ENCODE measurements around the gene MTCL1. TPM values are rescaled to one million over a fixed set of nuclear protein-coding genes. Genes with fewer than 3 reads are reported as not detected.

The MTCL1 gene
- total RNA-seq, 2 experiments from 2014 or later: 0.40 to 0.56 TPM

DNA sequence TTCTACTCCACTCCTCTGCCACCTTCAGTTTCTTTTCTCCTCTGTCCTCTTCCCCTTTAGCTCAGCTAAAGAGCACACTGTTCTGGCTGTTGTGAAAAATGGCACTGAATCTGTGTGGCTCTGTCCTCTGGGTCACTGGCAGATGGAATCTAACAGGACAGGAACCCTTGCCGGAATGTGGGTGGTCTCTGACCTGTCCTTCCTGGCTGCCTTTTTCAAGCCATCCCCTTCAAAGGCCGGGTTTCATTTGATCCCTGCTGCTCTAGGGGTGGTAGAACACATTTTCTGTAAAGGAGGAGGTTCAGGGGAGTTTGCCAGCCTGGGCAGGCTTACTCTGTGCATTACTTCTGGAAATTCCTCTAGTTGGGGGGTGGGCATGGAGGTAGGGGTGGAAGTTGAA lies 29.9 kb downstream of the MTCL1 start:
- Mint-ChIP-seq H3K4me1 (ENCODE audit: low read depth) (no peaks in the 10 kb centered on the region), H3K4me3 (no peak overlapping the region), H3K36me3 (no peaks in the 10 kb centered on the region), H3K27me3 (peaks cover 17% of the 10 kb centered on the region), H3K9me3 (no peaks in the 10 kb centered on the region), H3K27ac (no peak overlapping the region)
- no peak for DNase-seq
- ChIA-PET CTCF (no interaction called here), POLR2A (no interaction called here)
- intact Hi-C loops (cut with micrococcal nuclease): no loop called here

DNA sequence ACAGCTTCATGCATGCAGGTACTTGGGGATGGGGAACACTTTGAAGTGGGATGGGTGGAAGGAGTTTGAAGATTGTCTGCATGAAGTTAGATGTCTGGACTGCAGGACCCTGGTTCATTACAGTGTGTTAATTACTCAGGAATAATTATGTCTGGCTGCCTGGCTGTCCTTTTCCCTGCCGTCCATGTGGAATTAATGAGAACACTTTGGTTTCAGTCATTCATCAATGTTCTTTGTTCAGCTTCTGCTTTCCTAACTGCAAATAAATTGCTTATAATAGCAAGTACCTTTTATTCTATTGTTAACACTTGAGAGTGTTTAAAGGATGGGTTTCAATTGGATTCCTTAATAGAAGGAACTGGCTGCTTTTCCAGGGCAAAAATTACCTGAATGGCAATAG lies 35.8 kb downstream of the MTCL1 start:
- DNase-seq: no peak
- intact Hi-C loops (cut with micrococcal nuclease): no loop called here
- H3K4me1 Mint-ChIP-seq (ENCODE audit: low read depth): peaks cover 29% of the 10 kb centered on the region
- peaks cover 20% of the 10 kb centered on the region for H3K9me3 Mint-ChIP-seq
- CTCF ChIA-PET: no interaction called here
- H3K27me3 Mint-ChIP-seq: peaks cover 3% of the 10 kb centered on the region
- POLR2A ChIA-PET: no interaction called here
- no peak overlapping the region for H3K4me3 Mint-ChIP-seq
- no peak overlapping the region for H3K27ac Mint-ChIP-seq
- H3K36me3 Mint-ChIP-seq: peaks cover 11% of the 10 kb centered on the region

DNA sequence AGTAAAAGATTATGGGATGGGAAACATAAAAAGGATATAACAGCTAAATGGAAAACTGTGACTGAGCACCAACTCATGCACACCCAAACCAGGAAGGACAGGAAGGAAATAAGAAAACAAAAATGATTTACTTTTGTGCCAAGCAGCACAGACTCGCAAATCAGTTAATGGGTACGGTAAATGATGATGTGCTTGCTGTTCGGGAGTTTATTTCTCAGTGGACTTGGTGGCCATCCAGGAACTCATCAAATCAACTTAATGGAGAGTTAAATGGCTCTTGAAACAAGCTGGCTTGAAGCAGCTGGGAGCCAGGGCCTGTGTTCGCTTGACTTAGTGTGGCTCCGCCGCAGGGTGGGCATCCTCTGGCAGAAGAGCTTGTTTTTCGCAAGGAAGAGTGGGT lies 36.2 kb downstream of the MTCL1 start:
- intact Hi-C loops (cut with micrococcal nuclease): no loop called here
- Mint-ChIP-seq H3K9me3 (peaks cover 20% of the 10 kb centered on the region), H3K27ac (no peak overlapping the region), H3K4me3 (no peak overlapping the region), H3K27me3 (no peaks in the 10 kb centered on the region), H3K4me1 (ENCODE audit: low read depth) (peaks cover 29% of the 10 kb centered on the region), H3K36me3 (peaks cover 11% of the 10 kb centered on the region)
- POLR2A ChIA-PET: no interaction called here
- no peak for DNase-seq
- CTCF ChIA-PET: no interaction called here

DNA sequence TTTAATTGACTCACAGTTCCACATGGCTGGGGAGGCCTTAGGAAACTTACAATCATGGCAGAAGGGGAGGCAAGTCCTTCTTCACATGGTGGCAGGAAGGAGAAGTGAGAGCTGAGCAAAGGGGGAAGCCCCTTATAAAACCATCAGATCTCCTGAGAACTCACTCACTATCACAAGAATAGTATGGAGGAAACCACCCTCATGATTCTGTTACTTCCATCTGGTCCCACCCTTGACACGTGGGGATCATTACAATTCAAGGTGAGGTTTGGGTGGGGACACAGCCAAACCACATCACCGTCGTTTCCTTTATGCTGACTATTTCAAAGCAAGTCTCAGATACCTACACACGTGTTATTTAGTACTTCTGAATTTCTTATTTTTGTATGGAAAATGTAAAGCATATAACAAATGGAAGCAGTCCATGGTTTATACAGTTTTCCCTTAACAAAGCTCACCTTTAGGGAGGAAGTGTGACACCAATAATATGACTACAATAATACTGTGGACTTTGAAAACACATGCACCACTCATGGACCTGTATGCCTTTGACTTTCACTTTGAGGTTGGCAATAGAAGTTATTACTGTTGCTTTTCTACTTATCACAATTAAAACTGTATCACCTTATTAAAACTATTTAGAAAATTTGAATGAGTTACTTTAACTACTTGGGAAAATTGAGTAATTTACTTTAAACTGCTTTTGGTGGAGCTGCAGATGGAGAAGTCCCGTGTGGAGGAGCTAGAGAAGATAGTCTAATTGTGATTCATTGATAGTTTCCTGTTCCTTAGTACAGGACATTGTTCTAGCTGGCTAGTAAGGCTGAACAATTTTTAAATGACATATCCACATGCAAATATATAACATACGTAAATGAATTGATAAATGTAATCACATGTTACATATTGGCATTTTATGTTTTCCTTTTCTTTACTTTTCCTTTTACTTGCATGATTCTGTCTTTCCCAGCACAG lies 37.3 kb downstream of the MTCL1 start:
- intact Hi-C loops (cut with micrococcal nuclease): no loop called here
- H3K27me3 Mint-ChIP-seq: no peaks in the 10 kb centered on the region
- ChIA-PET CTCF (no interaction called here), POLR2A (no interaction called here)
- no peak overlapping the region for H3K4me3 Mint-ChIP-seq
- H3K4me1 Mint-ChIP-seq (ENCODE audit: low read depth): peaks cover 29% of the 10 kb centered on the region
- H3K27ac Mint-ChIP-seq: no peak overlapping the region
- DNase-seq: no peak
- H3K9me3 Mint-ChIP-seq: peaks cover 20% of the 10 kb centered on the region
- peaks cover 11% of the 10 kb centered on the region for H3K36me3 Mint-ChIP-seq

DNA sequence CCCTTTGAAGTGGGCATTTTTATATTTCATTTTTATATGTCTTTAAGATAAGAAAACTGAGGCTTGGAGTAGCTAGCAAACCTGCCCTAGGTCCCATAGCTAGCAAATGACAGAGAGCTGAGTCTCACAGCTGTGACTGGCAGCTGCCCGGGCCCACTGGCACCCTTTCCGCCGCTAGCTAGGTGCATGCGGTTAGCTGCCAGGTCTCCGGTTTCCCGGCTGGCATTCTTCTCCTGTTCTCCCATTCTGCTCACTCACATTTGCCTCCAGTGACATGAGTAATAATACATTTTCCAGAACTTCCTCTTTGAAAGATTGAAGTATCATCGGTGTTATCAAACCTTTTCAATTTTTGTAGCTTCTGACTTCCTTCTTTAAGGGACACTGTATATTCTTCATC lies 38.7 kb downstream of the MTCL1 start:
- intact Hi-C loops (cut with micrococcal nuclease): no loop called here
- Mint-ChIP-seq H3K27me3 (no peaks in the 10 kb centered on the region), H3K9me3 (peaks cover 20% of the 10 kb centered on the region), H3K4me3 (no peak overlapping the region), H3K4me1 (ENCODE audit: low read depth) (peaks cover 29% of the 10 kb centered on the region), H3K27ac (no peak overlapping the region), H3K36me3 (peaks cover 11% of the 10 kb centered on the region)
- ChIA-PET POLR2A (no interaction called here), CTCF (interaction anchor here (0.6 kb wide), 1 partner anchor 244 kb away, joined by 3 read pairs; no protein-coding TSS in a partner anchor)
- no peak for DNase-seq

DNA sequence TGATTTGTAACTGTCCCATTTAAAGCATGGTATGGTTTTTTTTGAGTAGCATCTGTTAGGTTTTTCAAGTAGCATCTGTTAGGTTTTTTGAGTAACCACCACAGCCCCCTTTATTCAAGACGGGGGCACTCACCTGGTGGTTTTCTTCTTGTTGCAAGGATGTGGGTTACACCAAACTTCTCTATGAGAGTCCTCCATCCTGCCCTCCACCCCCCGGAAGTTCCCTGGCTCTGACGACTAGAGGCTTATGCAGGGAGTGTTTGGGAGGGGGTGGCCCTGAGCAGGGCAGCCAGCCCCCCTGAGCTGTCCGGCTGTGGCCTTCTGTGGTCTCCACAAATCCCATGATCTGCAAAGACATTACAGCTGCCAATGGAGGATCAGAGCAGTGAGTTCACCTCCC lies 39.3 kb downstream of the MTCL1 start:
- H3K27ac Mint-ChIP-seq: no peak overlapping the region
- no peak overlapping the region for H3K4me3 Mint-ChIP-seq
- intact Hi-C loops (cut with micrococcal nuclease): no loop called here
- ChIA-PET CTCF (no interaction called here), POLR2A (no interaction called here)
- peaks cover 11% of the 10 kb centered on the region for H3K36me3 Mint-ChIP-seq
- peaks cover 29% of the 10 kb centered on the region for H3K4me1 Mint-ChIP-seq (ENCODE audit: low read depth)
- no peaks in the 10 kb centered on the region for H3K27me3 Mint-ChIP-seq
- peaks cover 20% of the 10 kb centered on the region for H3K9me3 Mint-ChIP-seq
- DNase-seq: peak; percentile 38

DNA sequence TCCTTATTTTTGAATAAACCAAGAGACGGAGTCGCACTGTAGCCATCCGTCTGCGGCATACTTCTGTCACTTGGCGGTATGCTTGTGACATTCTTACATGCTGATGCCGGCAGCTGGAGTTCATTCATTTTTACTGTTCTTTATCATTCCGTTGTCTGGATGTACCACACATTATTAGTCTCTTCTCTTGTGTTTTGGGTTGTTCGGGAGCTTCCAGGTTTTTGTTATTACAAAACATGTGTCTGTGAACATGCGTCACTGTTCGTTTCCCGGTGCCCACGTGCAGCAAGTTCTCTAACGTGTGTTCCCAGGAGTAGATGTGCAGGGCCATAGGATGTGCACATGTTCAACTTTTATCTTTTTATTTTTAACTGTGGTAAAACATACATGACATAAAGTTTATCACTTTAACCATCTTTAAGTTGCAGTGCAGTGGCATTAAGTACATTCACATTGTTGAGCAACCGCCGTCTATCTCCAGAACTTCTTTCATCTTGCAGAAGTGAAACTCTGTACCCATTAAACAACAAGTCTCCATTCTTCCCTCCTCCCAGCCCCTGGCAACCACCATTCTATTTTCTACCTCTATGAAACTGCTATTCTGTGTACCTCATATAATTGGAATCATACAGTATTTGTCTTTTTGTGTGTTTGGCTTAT lies 40.1 kb downstream of the MTCL1 start:
- Mint-ChIP-seq H3K4me1 (ENCODE audit: low read depth) (peaks cover 29% of the 10 kb centered on the region), H3K27me3 (no peaks in the 10 kb centered on the region), H3K9me3 (peaks cover 20% of the 10 kb centered on the region), H3K27ac (no peak overlapping the region), H3K4me3 (peak overlapping the region; percentile 34), H3K36me3 (peaks cover 11% of the 10 kb centered on the region)
- intact Hi-C loops (cut with micrococcal nuclease): no loop called here
- DNase-seq: no peak
- ChIA-PET CTCF (no interaction called here), POLR2A (no interaction called here)

DNA sequence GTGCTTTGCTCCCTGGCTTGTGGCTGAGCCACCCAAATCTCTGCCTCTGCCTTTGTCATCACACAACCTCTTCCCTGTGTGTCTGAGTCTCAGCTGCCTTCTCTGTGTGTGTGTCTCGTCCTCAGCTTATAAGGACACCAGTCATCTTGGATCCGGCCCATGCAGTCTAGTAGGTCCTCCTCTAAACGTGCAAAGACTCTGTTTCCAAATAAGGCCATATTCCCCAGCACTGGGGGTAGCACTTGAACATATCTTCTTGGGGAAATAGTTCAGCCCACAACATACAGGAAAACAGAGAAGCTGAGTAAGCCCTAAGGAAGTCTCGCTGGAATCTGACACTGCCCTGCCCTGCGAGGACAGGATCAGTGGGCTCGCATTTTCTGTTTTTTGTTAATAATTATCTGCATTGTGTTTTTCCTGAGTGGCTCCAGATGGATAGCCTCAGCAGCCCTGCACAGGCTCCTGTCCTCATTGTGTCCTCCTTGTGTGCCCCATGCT lies 42.1 kb downstream of the MTCL1 start:
- Mint-ChIP-seq H3K4me3 (no peak overlapping the region), H3K9me3 (peaks cover 4% of the 10 kb centered on the region), H3K4me1 (ENCODE audit: low read depth) (peaks cover 27% of the 10 kb centered on the region), H3K36me3 (peaks cover 2% of the 10 kb centered on the region), H3K27ac (no peak overlapping the region), H3K27me3 (no peaks in the 10 kb centered on the region)
- intact Hi-C loops (cut with micrococcal nuclease): no loop called here
- no peak for DNase-seq
- ChIA-PET POLR2A (no interaction called here), CTCF (no interaction called here)

DNA sequence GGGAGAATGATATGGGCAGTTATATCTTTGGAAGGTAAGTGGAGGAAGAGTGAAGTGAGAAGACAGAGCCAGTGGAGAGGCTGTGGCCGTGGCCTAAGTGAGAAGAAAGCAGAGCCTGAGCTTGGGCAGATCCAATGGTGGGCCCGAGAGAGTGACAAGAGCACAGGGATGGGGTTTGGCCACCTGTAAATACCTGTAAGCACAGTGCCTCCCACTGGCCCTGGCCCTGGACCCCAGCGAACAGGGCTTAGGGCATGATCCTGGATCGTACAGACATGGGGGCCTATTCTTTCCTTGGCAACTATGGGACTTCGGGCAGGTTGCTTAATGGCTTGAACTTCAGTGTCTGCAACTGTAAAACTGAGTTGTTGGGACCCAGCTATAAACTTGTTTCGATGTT lies 44.1 kb downstream of the MTCL1 start:
- no peaks in the 10 kb centered on the region for H3K9me3 Mint-ChIP-seq
- H3K4me1 Mint-ChIP-seq (ENCODE audit: low read depth): peaks cover 17% of the 10 kb centered on the region
- CTCF ChIA-PET: no interaction called here
- no peak for DNase-seq
- no peak overlapping the region for H3K27ac Mint-ChIP-seq
- no peak overlapping the region for H3K4me3 Mint-ChIP-seq
- no peaks in the 10 kb centered on the region for H3K36me3 Mint-ChIP-seq
- POLR2A ChIA-PET: no interaction called here
- no peaks in the 10 kb centered on the region for H3K27me3 Mint-ChIP-seq
- intact Hi-C loops (cut with micrococcal nuclease): no loop called here

DNA sequence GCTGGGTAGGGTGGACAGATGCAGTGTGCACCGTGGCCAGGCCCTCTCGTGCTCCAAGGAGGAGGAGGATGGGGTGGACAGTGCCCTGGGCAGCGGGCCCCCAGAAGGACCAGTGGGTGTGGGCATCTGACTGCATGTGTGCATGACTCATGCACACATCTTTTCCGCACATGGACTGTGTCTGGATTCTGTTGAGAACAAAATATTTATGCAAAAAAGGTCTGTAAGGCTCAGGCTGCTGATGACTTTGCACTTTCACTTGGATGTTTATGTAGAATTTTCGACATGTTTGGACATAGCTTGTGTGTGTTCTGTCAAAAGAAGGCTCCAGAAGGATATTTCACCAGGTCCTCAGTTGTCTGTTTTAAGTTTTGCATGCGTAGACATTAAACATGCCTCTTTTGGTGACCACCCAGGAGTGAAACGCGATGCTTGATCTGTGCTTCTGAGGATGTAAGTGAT lies 45.6 kb downstream of the MTCL1 start:
- ChIA-PET POLR2A (no interaction called here), CTCF (no interaction called here)
- no peak overlapping the region for H3K27ac Mint-ChIP-seq
- no peak for DNase-seq
- no peak overlapping the region for H3K4me3 Mint-ChIP-seq
- no peaks in the 10 kb centered on the region for H3K27me3 Mint-ChIP-seq
- intact Hi-C loops (cut with micrococcal nuclease): no loop called here
- H3K36me3 Mint-ChIP-seq: no peaks in the 10 kb centered on the region
- peaks cover 16% of the 10 kb centered on the region for H3K4me1 Mint-ChIP-seq (ENCODE audit: low read depth)
- no peaks in the 10 kb centered on the region for H3K9me3 Mint-ChIP-seq

DNA sequence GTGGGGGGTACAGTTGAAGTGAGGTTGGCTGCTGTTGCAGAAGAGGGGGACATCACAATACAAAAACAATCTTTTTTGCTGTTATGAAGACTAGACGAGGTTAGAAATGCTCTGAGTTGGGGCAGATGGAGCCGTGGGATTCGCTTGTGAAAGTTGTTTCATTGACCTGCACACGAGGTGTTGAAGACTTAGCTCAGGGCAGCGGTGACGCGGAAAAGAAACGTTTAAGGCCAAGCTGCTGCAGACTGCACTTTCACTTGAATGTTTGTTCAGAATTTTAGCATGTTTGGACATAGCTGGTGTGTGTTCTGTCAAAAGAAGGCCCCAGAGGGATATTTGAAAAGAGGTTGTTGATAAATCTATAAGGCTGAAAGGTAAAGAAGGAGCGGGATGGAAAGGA lies 46.3 kb downstream of the MTCL1 start:
- H3K4me3 Mint-ChIP-seq: no peak overlapping the region
- intact Hi-C loops (cut with micrococcal nuclease): no loop called here
- no peaks in the 10 kb centered on the region for H3K9me3 Mint-ChIP-seq
- POLR2A ChIA-PET: no interaction called here
- CTCF ChIA-PET: no interaction called here
- DNase-seq: no peak
- no peaks in the 10 kb centered on the region for H3K36me3 Mint-ChIP-seq
- H3K27ac Mint-ChIP-seq: no peak overlapping the region
- H3K27me3 Mint-ChIP-seq: no peaks in the 10 kb centered on the region
- H3K4me1 Mint-ChIP-seq (ENCODE audit: low read depth): peaks cover 16% of the 10 kb centered on the region

DNA sequence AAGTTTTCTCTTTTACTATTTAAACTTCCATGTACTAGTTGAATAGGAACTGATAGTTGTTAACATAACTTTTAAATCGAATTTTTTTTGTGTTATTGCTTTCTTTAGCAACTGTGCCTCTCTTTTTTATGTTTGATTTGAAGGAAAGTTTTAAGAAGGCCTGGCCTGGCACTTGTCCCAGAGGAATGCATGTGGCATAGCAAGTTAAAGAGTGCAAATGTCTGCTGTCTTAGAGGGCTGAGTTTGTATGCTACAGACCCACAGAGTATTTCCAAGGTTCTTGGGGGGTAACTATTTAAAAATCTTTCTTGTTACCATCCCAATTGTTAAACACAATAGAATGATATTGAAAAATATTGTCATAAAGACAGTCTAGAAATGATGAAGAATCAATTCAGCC lies 47.0 kb downstream of the MTCL1 start:
- Mint-ChIP-seq H3K4me3 (no peak overlapping the region), H3K27me3 (no peaks in the 10 kb centered on the region), H3K9me3 (no peaks in the 10 kb centered on the region), H3K36me3 (no peaks in the 10 kb centered on the region), H3K27ac (no peak overlapping the region), H3K4me1 (ENCODE audit: low read depth) (peaks cover 16% of the 10 kb centered on the region)
- ChIA-PET CTCF (no interaction called here), POLR2A (no interaction called here)
- no peak for DNase-seq
- intact Hi-C loops (cut with micrococcal nuclease): no loop called here

Data from activated CD4-positive, alpha-beta memory T cell treated with anti-CD3 and anti-CD28 coated beads for 36 hours (primary cell).